NCI-H128 (cell line): ENCODE measurements around the gene CECR2.
"Not testable (repeated sequence)": the region's sequence is repeated elsewhere in the genome, so short reads cannot be mapped to it uniquely, and the experiment has no call there.

Experiments
- DNase-seq: peaks from one replicate; lab custom pipeline; 2025; ENCODE audit not compliant: unreplicated experiment; lab: John Stamatoyannopoulos, UW

Gene CECR2

GRCh38 chr22:17562906-17563870, 193.9 kb downstream of the CECR2 start, which contains the start of gene SLC25A18:
TSS of gene SLC25A18 (plus strand) at chr22:17563498. CDS start at chr22:17579945, 16,447 bp downstream.
- no peak for DNase-seq

GRCh38 chr22:17563936-17564391, 194.7 kb downstream of the CECR2 start:
- no peak for DNase-seq

- not testable (repeated sequence) for DNase-seq
These were observed 196.9 kb downstream of the CECR2 start for GRCh38 chr22:17566016-17566687.

GRCh38 chr22:17566776-17567175, 197.5 kb downstream of the CECR2 start:
- DNase-seq: no peak

- DNase-seq: no peak
These were observed 200.8 kb downstream of the CECR2 start for GRCh38 chr22:17569971-17570511.

- DNase-seq: no peak
These were observed 201.8 kb downstream of the CECR2 start for GRCh38 chr22:17570851-17571631.

GRCh38 chr22:17575151-17575550, 205.9 kb downstream of the CECR2 start:
- DNase-seq: no peak

GRCh38 chr22:17575681-17576080, 206.4 kb downstream of the CECR2 start:
- no peak for DNase-seq

GRCh38 chr22:17576470-17576869, 207.2 kb downstream of the CECR2 start:
- no peak for DNase-seq

GRCh38 chr22:17578136-17578754, 209.0 kb downstream of the CECR2 start:
- no peak for DNase-seq

GRCh38 chr22:17579535-17579981, 210.3 kb downstream of the CECR2 start:
- no peak for DNase-seq

GRCh38 chr22:17580441-17581031, 211.3 kb downstream of the CECR2 start:
- DNase-seq: no peak

- no peak for DNase-seq
These were observed 211.8 kb downstream of the CECR2 start for GRCh38 chr22:17581056-17581455.

GRCh38 chr22:17581631-17582030, 212.4 kb downstream of the CECR2 start:
- DNase-seq: no peak

- no peak for DNase-seq
These were observed 213.9 kb downstream of the CECR2 start for GRCh38 chr22:17583151-17583550.

GRCh38 chr22:17586831-17587440, 217.7 kb downstream of the CECR2 start:
- no peak for DNase-seq

- DNase-seq: no peak
These were observed 218.4 kb downstream of the CECR2 start for GRCh38 chr22:17587629-17588028.

GRCh38 chr22:17588606-17589005, 219.3 kb downstream of the CECR2 start:
- no peak for DNase-seq

GRCh38 chr22:17589810-17590375, 220.6 kb downstream of the CECR2 start:
- DNase-seq: no peak
